HG02763 (cell line): ENCODE data around the gene SCGB3A1.

Source experiments
- ATAC-seq: cut with Tn5 transposase; IDR thresholded peaks from one replicate; pipeline ENCODE4 v1.9.1; 2021; ENCODE audit warnings: mild to moderate bottlenecking, moderate library complexity; ENCODE audit not compliant: unreplicated experiment

Gene SCGB3A1, protein sequence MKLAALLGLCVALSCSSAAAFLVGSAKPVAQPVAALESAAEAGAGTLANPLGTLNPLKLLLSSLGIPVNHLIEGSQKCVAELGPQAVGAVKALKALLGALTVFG

GRCh38 chr5:180591311-180591887, at the start of gene SCGB3A1:
Gene SCGB3A1 (minus strand): TSS chr5:180591499. CDS start chr5:180591462, 37 bp downstream.
- ATAC-seq, result no peak

GRCh38 chr5:180640611-180640860, 49.2 kb upstream of the SCGB3A1 start:
- no peak for ATAC-seq

DNA sequence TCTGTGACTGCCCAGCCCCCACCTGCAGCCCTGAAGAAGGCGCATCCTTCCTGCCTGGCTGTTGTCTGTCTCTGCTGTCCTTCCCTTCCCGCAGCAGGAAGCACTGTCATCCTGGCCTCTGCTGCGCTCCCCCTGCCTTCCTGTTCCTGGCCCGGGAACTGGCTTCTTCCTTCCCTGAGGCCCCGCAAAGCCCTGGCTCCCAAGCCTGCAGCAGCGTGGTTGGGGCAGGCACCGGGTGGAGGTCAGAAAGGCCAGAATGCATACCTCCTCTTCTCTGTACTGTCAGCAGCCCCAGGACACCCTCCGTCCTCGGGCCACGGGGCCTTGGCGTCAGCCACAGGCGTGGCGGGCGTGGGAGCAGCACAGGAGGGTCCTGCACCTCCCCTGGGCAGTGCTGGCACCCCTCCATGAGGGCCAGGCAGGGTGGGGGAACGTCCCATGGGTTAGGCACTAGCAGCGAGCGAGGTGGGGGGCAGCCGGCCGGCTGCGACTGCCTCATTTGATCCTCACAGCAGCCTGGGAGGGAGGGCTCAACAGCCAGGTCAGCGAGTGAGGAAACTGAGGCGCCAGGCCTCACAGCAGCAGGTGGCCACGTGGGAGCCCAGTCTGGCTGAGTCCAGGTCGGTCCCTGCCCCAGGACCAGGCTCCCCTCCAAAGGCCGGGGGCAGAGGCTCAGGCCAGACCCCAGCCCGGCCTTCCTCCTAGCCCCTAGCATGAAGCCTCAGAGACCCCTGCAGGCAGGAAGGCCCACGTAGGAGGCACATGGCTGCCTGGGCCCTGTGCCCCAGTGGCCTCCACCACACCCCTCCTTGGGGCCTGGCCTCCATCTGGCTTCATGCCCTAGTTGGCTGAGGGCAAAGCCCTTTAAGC, 48.7 kb upstream of the SCGB3A1 start:
- no peak for ATAC-seq

GRCh38 chr5:180639287-180639686, 48.0 kb upstream of the SCGB3A1 start:
- no peak for ATAC-seq

GRCh38 chr5:180637962-180638680, 46.8 kb upstream of the SCGB3A1 start:
- no peak for ATAC-seq

GRCh38 chr5:180636403-180637075, 45.2 kb upstream of the SCGB3A1 start:
- no peak for ATAC-seq

DNA sequence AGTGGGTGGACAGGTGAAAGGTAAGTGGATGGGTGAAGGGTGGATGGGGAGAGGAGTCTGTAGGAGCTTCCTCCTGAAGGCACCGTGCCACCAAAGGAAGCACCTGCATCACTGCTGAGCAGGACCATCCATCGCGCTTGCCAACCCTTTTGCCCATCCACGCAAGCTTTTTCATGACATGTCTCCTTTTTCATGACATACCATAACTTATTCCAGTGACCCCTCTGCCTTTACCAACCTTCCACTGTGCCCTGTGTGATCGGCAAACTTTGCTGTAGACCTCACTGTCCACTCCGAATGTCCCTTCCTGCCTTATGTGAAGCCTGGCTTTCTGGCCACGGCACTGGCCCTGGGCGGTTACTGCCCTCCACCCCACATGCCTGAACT, 44.7 kb upstream of the SCGB3A1 start:
- no peak for ATAC-seq

DNA sequence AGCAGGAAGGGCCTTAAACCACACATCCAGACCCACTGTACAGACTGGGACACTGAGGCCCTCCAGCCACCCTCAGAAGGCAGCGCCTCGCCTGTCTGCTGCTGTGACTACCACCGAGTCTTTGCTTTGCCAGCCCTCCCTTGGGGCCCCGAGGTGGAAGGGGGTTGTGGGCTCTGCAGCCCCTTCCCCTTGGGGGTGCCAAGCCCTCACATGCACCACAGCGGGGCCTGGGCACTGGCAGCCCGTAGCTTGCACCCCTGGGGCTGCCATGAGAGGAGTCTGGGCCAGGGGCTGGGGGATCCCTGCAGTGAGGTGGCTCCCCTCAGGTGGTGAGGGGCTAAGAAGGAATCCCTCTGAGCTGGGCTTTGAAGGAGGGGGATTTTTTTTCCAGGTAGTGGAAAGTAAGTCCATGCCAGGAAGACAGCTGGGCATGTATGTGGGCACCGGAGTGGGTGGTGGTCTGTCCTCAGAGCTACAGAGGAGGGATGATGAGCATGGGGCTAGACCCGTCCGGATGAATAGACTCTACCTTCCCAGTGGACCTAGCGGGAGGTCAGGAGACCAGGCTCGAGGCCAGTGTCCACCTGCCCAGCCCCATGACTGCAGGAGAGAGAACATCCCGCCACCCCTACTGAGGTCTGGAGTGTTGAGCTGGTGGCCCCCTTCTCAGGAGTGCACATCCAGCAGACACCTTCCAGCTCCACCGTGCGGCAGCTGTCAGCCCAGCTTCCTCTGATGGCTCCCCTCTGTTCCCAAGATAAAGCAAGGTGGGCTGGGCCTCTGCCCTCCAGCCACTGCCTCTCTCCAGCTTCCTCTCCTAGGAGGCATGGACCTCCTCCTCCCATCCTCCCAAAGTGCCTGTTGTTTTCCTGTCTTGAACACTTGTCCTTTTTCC, 42.2 kb upstream of the SCGB3A1 start:
- no peak for ATAC-seq

DNA sequence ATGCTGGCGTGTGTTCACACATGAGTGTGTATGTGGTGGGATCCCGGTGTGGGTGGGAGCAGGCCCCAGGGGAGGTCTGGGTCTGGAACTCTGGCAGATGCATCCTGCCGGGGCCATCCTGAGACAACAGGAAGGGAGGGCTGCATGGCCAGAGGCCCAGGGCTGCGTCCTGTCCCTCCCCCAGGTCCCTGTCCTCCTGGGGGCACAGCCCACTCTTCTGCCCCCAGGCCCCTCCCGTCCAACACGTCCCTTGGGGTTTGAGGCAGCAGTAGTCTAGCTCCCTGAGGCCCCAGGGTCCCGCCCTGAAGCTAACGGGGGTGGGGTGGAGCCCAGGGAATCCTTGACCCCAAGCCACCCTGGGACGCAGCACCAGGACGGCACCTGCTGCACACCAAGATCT, 41.5 kb upstream of the SCGB3A1 start:
- no peak for ATAC-seq

DNA sequence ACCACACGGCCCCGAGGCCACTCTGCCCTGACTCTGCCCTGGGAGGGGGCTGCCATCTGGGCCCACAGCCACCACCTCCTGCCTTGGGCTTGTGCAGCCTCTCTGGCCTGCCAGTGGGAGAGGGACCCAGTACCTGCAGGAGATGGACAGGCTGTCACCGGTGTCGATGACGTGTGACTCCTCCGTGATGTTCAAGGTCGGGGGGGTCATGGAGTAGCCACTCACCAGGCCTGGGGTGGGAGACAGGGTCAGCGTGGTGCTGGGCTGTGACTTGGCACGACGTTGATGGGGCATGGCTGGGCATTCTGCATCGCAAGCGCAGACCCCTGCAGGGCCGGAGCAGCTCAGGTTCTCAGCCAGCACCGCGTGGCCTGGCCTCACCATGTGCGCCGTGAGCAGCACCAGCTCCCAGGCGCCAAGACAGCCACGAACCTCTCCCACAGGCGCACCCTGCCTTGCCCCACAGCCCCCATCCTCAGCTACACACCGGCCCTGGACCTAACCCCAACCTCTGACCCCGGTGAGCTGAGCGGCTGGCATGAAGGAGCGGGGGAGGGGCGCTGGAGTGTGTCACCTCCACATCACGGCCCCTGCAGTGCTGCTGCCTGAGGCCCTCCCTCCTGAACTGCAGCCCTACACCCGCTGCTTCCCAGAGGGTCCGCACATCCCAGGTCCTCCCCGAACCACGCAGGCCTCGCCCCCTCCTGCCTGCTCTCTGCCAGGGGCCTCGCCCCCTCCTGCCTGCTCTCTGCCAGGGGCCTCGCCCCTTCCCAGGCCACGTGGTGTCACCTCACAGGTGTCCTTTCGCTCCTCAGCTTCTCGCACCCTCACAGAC, 40.5 kb upstream of the SCGB3A1 start:
- ATAC-seq, result no peak

DNA sequence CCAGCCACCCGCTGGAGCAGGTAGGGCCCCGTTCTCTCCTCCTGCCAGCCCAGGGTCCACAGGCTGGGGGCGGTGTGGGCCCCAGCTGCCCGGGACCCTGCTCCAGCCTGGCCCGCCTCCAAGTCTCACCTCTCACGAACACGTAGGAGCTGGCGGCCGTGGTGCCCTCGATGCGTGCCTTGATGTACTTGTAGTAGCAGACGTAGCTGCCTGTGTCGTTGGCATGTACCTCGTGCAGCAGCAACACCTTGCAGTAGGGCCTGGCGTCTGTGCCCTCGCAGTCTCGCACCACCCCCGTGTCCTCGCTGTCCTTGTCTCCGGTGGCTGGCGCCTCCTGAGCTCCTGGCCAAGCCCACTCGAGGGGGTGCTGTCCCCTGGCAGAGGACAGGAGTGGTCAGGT, 39.1 kb upstream of the SCGB3A1 start:
- ATAC-seq, result no peak

GRCh38 chr5:180629831-180630382, 38.6 kb upstream of the SCGB3A1 start:
- ATAC-seq, result no peak

GRCh38 chr5:180628827-180629750, 37.8 kb upstream of the SCGB3A1 start:
- no peak for ATAC-seq

DNA sequence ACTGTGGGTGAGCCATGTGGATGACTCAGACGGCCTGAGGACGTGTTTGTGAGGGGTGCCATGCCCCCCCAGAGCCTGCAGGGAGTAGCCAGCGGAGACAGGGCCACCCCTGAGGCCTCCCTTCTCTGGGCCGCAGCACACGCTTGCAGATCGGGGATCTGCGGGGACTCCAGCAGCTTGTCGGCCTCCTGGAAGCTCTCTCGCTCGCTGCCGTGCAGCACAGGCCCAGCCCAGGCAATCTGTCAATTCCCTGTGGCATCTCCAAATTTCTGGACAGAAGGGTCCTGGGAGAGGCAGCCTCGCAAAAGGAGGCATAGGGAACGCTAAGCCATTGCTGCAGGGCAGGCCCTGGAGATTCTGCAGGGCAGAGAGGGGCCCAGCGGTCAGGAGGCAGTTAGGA, 36.9 kb upstream of the SCGB3A1 start:
- ATAC-seq, result no peak

GRCh38 chr5:180627386-180628120, 36.3 kb upstream of the SCGB3A1 start:
- ATAC-seq, result no peak

DNA sequence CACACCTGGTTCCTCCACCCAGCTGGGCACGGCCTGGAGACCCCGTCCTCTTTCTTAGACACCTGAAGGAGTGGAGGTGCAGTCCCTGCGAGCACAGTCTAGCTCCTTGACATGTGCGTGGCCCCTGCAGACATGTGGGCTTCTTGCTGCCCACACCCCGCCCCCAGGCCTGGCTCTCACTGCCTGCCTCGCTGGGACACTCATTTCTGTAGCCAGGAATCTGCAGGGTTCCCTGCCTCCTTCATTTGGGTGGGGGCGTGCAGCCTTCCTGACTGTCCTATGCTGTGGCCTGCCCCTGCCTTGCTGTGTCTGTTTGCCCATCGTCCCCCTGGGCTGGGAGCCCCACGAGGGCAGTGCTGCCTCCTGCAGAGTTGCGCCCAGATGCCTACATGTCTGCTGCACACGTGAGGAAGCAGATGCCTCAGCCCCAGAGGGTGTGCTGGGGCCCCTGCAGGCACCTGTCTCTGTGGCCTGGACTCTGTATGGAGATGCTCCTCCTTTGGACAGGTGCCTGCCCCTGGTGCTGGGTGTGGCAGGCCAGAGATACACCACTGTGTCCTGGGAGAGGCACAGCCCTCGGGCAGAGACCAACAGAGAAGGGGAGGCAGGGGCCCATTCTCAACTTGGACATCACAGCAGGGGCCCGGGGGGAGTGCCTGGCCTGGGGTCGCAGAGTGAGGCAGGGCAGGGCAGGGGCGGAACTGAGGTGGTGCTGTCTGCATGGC, 35.5 kb upstream of the SCGB3A1 start:
- ATAC-seq, result no peak
